Ishikawa (cell line): ENCODE data around the gene NOP53.

ENCODE experiments used
- CEBPB ChIP-seq: IDR thresholded peaks from 2 replicates; pipeline ENCODE4 v1.6.1; 2012
- CREB1 ChIP-seq: IDR thresholded peaks from 2 replicates; pipeline ENCODE4 v1.6.1; 2012; ENCODE audit warnings: low read depth
- EGR1 ChIP-seq: IDR thresholded peaks from 2 replicates; pipeline ENCODE4 v1.6.1; 2012
- EP300 ChIP-seq: IDR thresholded peaks from 2 replicates; pipeline ENCODE4 v1.6.1; 2012; ENCODE audit warnings: borderline replicate concordance
- FOXM1 ChIP-seq: IDR thresholded peaks from 2 replicates; pipeline ENCODE4 v1.6.1; 2012; ENCODE audit warnings: low read depth, borderline replicate concordance
- MAX ChIP-seq: IDR thresholded peaks from 2 replicates; pipeline ENCODE4 v1.6.1; 2012
- NFIC ChIP-seq: IDR thresholded peaks from 2 replicates; pipeline ENCODE4 v1.6.1; 2012
- RAD21 ChIP-seq: IDR thresholded peaks from 2 replicates; pipeline ENCODE4 v1.6.1; 2012; ENCODE audit warnings: low read depth
- TAF1 ChIP-seq: IDR thresholded peaks from 2 replicates; pipeline ENCODE4 v1.6.1; 2012; ENCODE audit warnings: low read depth, mild to moderate bottlenecking
- TCF12 ChIP-seq: IDR thresholded peaks from 2 replicates; pipeline ENCODE4 v1.6.1; 2012; ENCODE audit warnings: low read depth
- TEAD4 ChIP-seq: IDR thresholded peaks from 2 replicates; pipeline ENCODE4 v1.6.1; 2012
- USF1 ChIP-seq: IDR thresholded peaks from 2 replicates; pipeline ENCODE4 v1.6.1; 2012
- YY1 ChIP-seq: IDR thresholded peaks from 2 replicates; pipeline ENCODE4 v1.6.1; 2012; ENCODE audit warnings: low read depth
- ZBTB7A ChIP-seq: IDR thresholded peaks from 2 replicates; pipeline ENCODE4 v1.6.1; 2012; ENCODE audit warnings: low read depth
- TF ChIP-seq, protein P1 (sequence below): IDR thresholded peaks from 2 replicates; pipeline ENCODE4 v1.6.1; 2012; ENCODE audit warnings: low read depth, mild to moderate bottlenecking

NOP53 gene

GRCh38 chr19:47756627-47756929 lies 11.2 kb downstream of the NOP53 start:
- TF ChIP-seq RAD21 (no peak), EGR1 (no peak)

DNA sequence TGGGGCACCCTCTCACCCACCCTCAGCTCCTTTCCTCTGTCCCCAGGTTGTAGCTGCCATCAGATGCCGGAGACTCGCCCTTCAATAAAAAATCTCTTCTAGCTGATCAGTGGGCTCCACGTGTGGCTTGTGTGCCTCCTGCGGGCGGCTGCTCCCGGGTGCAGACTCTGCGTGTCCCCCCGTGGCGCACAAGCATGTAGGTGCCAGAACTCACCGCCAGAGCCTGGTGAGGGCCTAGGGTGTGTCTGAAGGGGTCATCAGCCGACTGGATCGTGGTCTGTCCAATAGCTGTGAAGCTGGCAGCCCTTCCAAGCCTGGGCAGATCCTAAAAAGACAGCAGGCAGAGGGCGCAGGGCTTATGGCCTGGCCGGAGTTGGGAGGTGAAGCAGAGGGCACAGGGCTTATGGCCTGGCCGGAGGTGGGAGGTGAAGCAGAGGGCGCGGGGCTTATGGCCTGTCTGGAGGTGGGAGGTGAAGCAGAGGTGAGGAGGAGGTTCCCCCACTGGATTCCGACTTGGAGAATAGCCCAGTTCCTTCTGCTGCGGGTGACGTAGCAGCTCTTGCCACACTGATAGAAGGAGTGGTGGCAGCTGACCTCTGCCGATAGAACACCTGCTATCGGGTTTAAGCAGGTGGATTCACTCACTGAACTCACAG lies 11.7 kb downstream of the NOP53 start:
- TF ChIP-seq TAF1 = no peak
- no peak for TF ChIP-seq RAD21
- TF ChIP-seq MAX = no peak
- TF ChIP-seq CEBPB = no peak
- no peak for TF ChIP-seq USF1
- TF ChIP-seq, protein P1, sequence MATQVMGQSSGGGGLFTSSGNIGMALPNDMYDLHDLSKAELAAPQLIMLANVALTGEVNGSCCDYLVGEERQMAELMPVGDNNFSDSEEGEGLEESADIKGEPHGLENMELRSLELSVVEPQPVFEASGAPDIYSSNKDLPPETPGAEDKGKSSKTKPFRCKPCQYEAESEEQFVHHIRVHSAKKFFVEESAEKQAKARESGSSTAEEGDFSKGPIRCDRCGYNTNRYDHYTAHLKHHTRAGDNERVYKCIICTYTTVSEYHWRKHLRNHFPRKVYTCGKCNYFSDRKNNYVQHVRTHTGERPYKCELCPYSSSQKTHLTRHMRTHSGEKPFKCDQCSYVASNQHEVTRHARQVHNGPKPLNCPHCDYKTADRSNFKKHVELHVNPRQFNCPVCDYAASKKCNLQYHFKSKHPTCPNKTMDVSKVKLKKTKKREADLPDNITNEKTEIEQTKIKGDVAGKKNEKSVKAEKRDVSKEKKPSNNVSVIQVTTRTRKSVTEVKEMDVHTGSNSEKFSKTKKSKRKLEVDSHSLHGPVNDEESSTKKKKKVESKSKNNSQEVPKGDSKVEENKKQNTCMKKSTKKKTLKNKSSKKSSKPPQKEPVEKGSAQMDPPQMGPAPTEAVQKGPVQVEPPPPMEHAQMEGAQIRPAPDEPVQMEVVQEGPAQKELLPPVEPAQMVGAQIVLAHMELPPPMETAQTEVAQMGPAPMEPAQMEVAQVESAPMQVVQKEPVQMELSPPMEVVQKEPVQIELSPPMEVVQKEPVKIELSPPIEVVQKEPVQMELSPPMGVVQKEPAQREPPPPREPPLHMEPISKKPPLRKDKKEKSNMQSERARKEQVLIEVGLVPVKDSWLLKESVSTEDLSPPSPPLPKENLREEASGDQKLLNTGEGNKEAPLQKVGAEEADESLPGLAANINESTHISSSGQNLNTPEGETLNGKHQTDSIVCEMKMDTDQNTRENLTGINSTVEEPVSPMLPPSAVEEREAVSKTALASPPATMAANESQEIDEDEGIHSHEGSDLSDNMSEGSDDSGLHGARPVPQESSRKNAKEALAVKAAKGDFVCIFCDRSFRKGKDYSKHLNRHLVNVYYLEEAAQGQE = no peak

GRCh38 chr19:47757617-47758442 lies 12.5 kb downstream of the NOP53 start:
- no peak for TF ChIP-seq RAD21
- TF ChIP-seq USF1 = no peak
- TF ChIP-seq MAX = no peak
- TF ChIP-seq ZBTB7A = no peak
- no peak for TF ChIP-seq NFIC
- no peak for TF ChIP-seq YY1
- no peak for TF ChIP-seq TAF1
- TF ChIP-seq EGR1 = no peak

GRCh38 chr19:47758443-47758804 lies 13.1 kb downstream of the NOP53 start:
- no peak for TF ChIP-seq ZBTB7A
- TF ChIP-seq CREB1 = no peak
- no peak for TF ChIP-seq FOXM1
- no peak for TF ChIP-seq YY1
- TF ChIP-seq TCF12 = no peak
- TF ChIP-seq MAX = no peak
- TF ChIP-seq EP300 = no peak
- no peak for TF ChIP-seq RAD21
- TF ChIP-seq TAF1 = no peak
- TF ChIP-seq USF1 = no peak
- no peak for TF ChIP-seq TEAD4

DNA sequence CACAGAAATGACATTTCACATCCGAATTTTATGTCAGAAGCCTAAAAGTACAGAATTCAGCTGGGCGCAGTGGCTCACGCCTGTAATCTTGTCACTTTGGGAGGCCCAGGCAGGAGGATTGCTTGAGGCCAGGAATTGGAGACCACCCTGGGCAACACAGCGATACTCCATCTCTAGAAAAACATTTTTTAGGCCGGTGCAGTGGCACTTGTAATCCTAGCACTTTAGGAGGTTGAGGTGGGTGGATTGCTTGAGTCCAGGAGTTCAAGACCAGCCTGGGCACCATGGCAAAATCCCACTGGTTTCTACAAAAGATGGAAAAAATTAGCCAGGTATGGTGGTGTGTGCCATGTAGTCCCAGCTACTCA lies 15.3 kb downstream of the NOP53 start:
- TF ChIP-seq ZBTB7A (no peak), EP300 (no peak), TCF12 (no peak), TAF1 (no peak), USF1 (no peak), CREB1 (no peak), MAX (no peak), CEBPB (no peak), TEAD4 (no peak), YY1 (no peak), FOXM1 (no peak), EGR1 (no peak), RAD21 (no peak), NFIC (no peak)
- TF ChIP-seq, protein P1 = no peak
